Activated CD8-positive, alpha-beta memory T cell treated with anti-CD3 and anti-CD28 coated beads for 1 hour (primary cell): ENCODE measurements around the gene SEMA5A.

Experiments used
- DNase-seq, 2 donors: peaks; one replicate each; pipeline ENCODE4 v3.0.0-alpha.2; 2020; ENCODE audit warnings: low read depth in 1 of 2; ENCODE audit errors: extremely low read depth in 1 of 2

The SEMA5A gene

GRCh38 chr5:9042241-9042640 lies 503.6 kb downstream of the SEMA5A start:
- DNase-seq = no peak

- DNase-seq = no peak
Measured at GRCh38 chr5:9040475-9040874, 505.4 kb downstream of the SEMA5A start.

- DNase-seq = no peak
Measured at GRCh38 chr5:9037048-9037447, 508.8 kb downstream of the SEMA5A start.

- DNase-seq = no peak
Measured at GRCh38 chr5:9035346-9035745, 510.5 kb downstream of the SEMA5A start.

- no peak for DNase-seq
Measured at GRCh38 chr5:9034649-9035048, 511.2 kb downstream of the SEMA5A start.

- no peak for DNase-seq
Measured at GRCh38 chr5:9033524-9033923, 512.4 kb downstream of the SEMA5A start.

GRCh38 chr5:9025942-9026341 lies 519.9 kb downstream of the SEMA5A start:
- DNase-seq = no peak

- DNase-seq = no peak
Measured at GRCh38 chr5:9020996-9021395, 524.9 kb downstream of the SEMA5A start.

GRCh38 chr5:9015937-9016270 lies 530.0 kb downstream of the SEMA5A start:
- no peak for DNase-seq

GRCh38 chr5:9015260-9015936 lies 530.5 kb downstream of the SEMA5A start:
- no peak for DNase-seq

- no peak for DNase-seq
Measured at GRCh38 chr5:9013147-9013546, 532.7 kb downstream of the SEMA5A start.

GRCh38 chr5:9009931-9010651 lies 535.8 kb downstream of the SEMA5A start:
- no peak for DNase-seq

GRCh38 chr5:8997542-8998070 lies 548.3 kb downstream of the SEMA5A start:
- DNase-seq = no peak

- no peak for DNase-seq
Measured at GRCh38 chr5:8993031-8993430, 552.8 kb downstream of the SEMA5A start.
